GM18511 (cell line): ENCODE data around the gene FRMPD1.
"Not testable (repeated sequence)": the region's sequence is repeated elsewhere in the genome, so short reads cannot be mapped to it uniquely, and the experiment has no call there.

Experiments used
- ATAC-seq: cut with Tn5 transposase; IDR thresholded peaks from one replicate; pipeline ENCODE4 v1.9.1; 2021; ENCODE audit warnings: mild to moderate bottlenecking, moderate library complexity; ENCODE audit not compliant: unreplicated experiment

The FRMPD1 gene

DNA sequence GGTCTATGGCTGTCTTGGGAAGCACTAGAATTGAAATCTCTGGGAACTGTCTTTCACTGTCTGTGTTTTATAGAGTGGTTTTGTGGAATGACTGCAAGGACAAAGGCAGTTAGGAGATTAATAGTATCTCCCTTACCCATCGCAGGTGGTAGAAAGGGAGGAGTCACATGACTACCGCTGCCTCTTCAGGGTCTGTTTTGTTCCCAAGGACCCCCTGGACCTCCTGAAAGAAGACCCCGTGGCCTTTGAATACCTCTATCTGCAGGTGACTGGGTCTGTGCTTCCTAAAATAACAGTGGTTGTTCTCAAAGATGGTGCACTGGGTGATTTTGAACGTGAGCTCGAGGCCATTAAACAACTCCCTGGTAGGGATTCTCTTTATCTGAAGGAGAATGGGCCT is 80.1 kb downstream of the FRMPD1 start:
- no peak for ATAC-seq

DNA sequence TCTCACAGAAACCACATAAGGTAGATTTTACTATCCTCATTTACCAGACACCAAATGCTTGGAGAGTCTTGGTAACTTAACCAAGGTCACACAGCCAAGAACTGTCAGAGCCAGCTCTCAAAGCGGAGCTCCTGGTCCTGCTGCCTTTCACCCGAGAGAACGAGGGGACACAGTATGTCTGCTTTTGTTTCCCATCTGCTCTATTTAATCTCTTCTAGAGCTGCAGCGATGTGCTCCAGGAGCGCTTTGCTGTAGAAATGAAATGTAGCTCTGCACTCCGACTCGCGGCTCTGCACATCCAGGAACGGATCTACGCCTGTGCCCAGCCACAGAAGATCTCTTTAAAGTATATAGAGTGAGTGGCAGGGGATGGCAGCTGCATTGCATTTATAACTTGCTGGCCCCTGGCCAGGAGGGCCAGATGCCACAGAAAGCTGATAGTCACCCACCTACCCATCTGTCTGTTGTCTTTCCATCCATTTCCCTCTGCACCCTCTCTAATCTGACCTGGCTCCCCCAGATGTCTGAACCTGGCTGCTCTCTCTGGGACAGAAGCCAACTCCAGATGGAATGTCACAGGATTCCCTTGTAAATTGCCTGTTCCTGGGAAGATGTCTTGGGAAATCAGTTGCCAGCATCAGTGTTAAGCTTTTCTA is 81.5 kb downstream of the FRMPD1 start:
- no peak for ATAC-seq

DNA sequence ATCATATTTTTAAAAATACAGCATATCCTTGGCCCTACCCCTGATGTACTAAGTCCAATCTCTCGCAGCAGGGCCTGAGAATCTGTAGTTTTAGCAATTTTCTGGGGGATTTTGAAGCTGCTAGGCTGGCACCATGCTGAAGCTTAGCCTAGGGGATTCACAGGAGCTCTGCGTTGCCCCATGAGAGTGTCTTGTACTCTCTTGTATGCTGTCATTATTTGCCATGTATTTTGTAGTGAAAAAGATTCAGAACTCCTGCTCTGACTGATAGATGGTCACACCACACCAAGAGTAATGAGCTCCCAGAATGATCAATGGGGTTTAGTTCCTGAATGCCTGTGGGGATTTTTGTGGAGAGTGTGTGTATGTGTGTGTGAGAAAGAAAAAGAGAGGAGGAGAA is 82.2 kb downstream of the FRMPD1 start:
- no peak for ATAC-seq

DNA sequence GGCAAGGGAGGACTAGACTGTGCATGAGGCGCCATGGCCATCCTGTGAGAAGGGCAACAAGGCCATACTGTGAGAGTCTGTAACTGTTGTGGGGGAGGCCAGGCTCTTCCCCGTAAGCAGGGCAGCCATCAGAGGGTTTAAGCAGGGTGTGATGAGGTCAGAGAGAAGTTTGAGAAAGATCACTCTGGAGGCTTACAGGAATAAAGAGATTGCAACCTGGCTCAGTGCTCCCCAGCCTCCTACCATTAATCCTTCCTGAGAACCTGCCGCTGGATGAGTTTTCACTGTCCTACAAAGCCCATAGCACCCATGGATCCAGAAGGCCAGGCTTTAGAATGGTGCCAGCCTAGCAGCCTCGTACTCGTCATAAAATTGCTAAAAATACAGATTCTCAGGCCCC is 88.5 kb downstream of the FRMPD1 start:
- no peak for ATAC-seq

DNA sequence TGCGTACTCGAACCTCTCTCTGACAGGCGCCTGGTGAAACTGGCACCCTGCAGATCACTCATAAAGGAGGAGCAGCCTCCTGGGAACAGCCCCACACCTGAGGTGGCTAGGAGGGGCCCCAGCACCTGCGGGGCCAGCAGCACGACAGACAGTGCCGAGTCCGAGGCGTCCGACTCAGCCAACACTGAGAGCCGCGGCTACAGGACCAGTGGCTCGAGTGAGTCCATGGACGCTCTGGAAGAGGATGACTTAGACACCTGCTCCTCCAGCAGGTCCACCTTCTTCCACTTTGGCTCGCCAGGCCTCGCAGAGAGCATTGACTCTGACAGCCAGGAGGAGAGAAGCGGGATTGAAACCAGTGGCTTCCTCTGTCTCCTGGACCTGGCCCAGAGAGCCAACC is 89.4 kb downstream of the FRMPD1 start:
- ATAC-seq = no peak

DNA sequence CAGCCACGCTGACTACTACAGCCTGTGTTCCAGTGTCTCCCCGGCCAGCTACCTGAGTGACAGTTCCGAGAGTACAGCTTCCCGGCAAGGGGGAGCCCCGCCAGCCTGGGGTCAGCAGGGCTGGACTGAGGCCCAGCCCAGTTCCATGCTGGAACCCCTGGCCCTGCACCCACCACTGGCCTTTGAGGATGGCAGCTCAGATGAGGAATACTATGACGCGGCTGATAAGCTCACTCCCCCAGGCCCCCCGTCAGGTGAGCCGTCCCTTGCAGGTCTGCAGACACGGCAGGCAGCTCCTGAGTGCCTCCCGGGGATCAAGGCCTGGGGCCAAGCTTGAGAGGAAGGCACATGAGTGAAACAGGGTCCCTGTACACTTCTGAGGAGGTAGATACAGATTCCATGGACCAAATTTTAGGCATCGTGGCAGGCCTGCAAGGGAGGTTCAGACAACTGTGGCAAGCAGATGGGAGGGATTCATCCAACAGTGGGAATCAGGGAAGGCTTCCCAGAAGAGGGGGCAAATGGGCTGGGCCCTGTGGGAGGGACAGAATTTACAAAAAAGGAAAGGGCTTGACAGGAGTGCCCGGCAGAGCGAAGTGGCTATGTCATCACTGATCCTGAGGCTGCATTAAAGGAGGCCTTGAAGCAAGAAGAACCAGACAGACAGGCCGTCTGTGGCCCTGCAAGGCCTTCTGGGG is 90.0 kb downstream of the FRMPD1 start:
- ATAC-seq = no peak

DNA sequence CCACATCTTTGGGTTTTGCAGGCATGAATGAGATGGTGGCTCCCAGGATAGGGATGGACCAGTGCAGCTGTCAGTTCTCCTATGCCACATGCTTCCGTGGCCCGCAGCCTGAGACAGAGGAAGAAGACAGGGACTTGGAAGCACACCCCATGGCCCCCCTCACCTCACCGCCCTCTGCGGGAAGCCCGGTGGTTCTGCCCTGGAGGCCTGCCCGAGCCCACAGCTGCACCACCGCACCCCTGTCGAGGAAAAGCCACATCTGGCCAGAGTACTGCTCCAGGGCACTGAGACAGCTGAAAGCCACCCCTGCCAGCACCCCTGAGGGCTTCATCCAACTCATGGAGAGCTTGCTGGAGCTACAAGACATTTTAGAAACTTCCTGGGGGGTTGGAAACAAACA is 95.2 kb downstream of the FRMPD1 start:
- no peak for ATAC-seq

DNA sequence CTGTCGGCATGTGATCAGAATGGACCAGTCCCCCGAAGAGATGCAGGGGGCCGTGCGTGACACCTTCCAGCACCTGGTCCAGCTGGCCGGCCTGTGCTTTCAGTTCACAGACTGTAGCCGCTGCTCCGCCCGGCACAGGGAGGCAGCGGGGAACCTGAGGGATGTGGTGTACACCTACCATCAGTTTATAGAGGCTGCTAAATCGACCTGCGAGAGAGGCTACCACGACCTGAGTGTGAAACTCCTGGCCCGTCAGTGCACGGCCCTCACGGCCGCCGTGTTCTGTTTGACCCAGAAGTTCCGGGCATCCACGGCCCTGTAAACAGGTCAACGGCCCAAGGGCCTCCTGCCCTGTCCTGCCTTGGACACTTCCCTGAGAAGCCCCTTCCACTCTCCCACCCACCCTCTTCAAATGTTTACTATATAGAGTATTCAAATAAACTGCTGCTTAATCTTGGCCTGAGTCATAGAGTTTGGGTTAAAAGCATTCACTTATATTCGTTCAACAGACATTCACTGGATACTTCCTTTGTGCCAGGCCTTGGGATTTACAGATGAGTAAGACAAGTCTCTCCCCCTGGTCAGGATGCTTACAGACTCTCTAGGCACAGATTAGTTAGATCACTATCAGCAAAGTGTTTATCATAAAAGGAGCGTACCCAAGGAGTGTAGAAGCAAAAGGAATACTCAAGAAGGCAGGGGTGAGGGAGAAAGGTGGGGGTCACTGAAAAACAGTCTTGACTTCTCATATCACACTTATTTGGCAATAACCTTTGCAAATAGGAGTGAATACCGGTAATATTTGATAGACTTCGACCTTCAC is 95.9 kb downstream of the FRMPD1 start:
- peak; percentile 11 for ATAC-seq

DNA sequence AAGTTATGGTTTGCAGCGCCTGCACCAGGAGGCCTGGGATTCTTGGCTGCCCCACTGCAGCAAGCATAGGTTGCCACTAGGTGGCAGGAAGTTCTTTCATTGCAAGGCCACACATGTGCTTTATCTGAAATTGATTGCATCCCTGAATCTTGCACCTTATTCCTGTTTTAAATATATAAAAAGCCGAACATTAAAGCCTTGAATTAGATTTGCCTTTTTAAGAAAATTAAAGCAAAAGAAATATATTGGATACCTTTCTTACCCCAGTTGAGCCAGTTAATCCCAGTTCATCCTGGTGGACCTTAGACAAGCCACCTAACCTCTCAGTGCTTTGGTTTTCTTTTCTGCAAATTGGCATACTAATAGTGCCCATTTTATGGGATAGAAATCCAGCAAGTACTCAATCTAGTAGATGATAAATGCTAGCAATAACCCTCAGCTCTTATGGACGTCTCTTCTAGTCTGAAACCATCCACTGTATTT is 96.6 kb downstream of the FRMPD1 start:
- peak; percentile 84 for ATAC-seq

DNA sequence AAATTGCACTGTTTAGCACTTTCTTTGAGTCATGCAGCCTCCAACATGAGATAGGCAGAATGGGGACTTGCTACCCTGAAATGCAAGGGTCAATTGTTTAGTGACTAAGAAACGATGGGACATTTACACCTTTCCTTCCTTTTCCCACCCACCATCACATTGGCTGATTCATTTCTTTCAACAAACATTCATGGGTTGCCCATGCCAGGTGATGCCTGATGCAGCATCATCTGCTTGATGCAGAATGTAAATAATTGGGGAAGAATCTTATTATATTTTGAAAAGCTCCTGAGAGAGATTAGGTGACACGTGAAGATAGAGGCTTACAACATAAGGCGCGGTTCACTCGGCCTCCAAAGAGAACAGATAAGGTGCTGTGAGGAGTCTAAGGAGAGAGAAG is 98.4 kb downstream of the FRMPD1 start:
- no peak for ATAC-seq

DNA sequence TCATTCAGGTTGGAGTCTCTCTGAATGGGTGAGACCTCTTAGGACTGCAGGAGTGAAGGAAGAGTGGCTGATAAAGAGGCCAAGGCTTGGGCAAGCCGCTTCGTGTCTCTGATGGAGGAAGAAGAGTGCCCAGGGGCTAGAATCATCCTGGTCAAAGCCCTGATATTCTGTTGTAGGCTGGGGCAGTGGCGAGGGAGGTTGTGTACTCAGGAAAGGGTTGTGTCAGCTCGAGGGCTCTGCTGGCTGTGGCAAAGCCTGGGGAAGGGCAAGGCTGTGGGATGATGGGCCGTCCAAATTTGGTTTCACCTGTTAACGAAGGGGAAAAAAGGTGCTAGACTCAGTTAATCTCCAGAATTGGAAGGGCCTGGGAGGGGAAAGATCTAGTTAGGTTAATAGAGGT is 100.4 kb downstream of the FRMPD1 start:
- no peak for ATAC-seq

DNA sequence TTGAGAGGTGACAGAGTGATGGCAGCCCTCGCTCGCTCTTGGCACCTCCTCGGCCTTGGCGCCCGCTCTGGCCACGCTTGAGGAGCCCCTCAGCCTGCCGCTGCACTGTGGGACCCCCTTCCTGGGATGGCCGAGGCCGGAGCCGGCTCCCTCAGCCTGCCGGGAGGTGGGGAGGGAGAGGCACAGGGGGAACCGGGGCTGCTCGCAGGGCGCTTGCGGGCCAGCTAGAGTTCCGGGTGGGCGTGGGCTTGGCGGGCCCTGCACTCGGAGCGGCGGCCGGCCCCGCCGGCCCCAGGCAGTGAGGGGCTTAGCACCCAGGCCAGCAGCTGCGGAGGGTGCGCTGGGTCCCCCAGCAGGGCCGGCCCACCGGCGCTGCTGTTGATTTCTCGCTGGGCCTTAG is 101.0 kb downstream of the FRMPD1 start:
- ATAC-seq = not testable (repeated sequence)

DNA sequence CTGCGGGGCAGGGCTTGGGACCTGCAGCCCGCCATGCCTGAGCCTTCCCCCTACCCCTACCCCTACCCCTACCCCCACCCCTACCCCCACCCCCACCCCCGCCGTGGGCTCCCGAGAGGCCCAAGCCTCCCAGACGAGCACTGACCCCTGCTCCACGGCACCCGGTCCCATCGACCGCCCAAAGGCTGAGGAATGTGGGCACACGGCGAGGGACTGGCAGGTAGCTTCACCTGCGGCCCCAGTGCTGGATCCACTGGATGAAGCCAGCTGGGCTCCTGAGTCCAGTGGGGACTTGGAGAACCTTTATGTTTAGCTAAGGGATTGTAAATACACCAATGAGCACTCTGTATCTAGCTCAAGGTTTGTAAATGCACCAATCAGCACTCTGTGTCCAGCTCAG is 101.4 kb downstream of the FRMPD1 start:
- not testable (repeated sequence) for ATAC-seq

DNA sequence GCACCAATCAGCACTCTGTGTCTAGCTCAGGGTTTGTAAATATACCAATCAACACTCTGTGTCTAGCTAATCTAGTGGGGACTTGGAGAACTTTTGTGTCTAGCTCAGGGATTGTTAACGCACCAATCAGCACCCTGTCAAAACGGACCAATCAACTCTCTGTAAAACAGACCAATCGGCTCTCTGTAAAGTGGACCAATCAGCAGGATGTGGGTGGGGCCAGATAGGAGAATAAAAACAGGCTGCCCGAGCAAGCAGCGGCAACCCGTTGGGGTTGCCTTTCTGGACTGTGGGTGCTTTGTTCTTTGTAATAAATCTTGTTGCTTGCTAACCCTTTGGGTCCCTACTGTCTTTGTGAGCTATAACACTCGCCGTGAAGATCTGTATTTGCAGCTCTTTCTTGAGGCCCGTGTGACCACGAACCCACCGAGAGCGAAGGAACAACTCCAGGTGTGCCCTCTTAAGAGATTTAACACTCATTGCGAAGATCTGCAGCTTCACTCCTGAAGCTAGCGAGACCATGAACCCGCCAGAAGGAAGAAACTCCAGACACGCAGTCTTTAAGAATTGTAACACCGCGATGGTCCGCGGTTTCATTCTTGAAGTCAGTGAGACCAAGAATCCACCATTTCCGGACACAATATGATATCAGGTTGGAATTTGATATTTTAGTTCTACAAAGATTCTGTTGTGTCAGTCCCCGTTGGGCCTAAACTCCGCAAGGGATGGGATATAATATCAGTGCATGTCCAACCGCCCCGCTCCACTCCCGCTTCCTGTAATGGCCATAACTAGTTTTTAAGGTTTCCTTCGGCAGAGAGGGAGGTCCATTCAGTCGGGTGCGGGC is 102.1 kb downstream of the FRMPD1 start:
- ATAC-seq = no peak

DNA sequence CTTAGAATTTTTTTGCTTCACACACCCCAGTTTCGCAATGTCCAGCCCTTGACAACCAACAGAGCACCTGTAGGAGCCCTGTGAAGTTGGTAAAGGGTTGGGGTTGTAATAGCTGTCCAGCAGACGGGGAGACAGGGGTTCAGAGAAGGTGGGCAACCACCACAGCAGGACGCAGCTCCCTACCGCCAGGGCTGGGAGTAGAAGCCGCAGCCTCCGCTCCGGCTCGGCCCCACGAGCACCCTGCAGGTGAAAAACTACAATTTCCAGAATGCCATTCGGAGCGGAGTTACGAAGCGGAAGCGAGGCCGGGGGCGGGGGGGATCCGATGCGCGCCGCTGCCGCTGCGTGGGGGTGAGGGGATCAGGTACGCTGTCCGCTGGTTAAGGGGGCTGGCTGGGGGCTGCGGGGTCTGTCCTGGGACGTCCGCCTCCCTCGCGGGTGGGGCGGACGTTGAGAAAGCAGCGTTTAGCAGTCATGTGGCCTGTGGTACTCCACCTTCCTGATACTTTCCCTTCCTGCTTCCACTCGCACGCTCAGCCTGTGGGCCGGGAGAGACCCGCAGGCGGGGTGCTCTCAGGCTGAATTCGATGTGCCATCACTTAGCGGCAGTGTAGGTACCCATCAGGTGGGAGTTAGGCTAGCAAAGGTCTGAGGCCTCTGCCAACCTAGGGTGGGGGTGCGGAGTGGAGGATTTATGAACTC is 102.9 kb downstream of the FRMPD1 start, which contains the start of gene TRMT10B:
Gene TRMT10B, plus strand, starts transcription at position 317 of the 702 bp plus-strand sequence. CDS start 8,127 bp downstream, outside the sequence.
- peak; percentile 93 for ATAC-seq

DNA sequence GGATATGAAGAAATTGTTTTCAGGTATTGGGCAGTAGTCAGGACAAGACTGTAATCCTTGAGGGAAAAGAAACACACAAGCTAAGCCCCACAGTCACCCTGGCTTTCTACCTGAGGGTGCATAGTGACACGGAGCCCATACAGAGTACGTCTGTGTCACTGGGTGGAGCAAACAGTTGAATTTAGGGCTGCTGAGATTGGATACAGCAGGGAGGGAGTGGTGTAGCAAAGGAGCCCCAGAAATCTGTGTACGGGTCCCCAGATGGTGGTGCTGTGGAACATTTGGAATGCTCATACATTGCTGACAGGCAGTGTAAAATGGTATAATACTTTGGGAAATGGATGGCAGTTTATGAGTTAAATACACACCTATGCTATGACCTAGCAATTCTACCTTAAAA is 108.0 kb downstream of the FRMPD1 start:
- ATAC-seq = no peak

DNA sequence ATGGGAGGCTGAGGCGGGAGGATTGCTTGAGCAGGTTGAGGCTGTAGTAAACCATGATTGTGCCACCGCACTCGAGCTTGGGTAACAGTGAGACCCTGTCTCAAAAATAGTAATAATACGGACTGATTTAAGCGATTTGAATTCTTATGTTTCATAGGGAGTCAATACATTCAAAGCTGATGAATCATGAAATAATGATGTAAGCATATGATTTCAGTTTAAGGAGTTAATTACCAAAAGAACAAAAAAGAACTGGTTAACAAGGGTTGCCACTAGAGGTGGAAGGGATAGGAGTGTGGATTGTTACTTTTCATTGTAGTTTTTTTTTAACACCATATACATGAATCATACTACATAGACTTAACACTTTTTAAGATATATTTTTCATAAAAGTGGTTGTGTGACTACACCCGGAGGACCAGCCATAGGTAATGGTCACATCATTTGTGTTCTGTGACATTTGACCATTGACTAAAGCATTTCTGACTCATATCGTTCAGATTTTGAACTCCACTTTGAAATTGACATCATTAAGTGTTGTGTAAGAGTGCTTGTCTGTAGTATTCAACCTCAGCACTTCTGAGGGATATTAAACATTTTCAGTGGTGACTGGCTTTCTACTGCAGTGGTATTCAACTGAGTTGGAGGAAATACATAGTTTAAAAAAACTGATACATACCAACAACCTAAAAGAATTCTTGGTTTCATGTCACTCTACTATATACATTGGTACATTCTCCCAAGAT is 109.8 kb downstream of the FRMPD1 start:
- ATAC-seq = no peak

DNA sequence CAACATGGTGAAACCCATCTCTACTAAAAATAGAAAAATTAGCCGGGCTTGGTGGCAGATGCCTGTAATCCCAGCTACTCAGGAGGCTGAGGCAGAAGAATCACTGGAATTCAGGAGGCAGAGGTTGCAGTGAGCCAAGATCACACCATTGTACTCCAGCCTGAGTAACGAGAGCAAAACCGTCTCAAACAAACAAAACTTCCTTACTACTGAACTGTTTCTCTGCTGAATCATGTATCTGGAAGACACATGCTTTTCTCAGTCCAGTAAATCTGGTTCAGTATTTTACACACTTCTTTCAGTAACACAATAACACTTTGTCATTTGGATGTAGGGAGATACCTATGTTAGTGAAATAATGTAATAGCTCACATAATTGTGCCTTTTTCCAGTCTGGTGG is 110.8 kb downstream of the FRMPD1 start:
- no peak for ATAC-seq

DNA sequence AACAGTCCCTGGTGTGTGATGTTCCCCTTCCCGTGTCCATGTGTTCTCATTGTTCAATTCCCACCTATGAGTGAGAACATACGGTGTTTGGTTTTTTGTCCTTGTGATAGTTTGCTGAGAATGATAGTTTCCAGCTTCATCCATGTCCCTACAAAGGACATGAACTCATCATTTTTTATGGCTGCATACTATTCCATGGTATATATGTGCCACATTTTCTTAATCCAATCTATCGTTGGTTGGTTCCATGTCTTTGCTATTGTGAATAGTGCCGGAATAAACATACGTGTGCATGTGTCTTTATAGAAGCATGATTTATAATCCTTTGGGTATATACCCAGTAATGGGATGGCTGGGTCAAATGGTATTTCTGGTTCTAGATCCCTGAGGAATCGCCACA is 114.5 kb downstream of the FRMPD1 start:
- ATAC-seq = not testable (repeated sequence)
